ENCODE results near the gene C1QL1.

C1QL1 gene

DNA sequence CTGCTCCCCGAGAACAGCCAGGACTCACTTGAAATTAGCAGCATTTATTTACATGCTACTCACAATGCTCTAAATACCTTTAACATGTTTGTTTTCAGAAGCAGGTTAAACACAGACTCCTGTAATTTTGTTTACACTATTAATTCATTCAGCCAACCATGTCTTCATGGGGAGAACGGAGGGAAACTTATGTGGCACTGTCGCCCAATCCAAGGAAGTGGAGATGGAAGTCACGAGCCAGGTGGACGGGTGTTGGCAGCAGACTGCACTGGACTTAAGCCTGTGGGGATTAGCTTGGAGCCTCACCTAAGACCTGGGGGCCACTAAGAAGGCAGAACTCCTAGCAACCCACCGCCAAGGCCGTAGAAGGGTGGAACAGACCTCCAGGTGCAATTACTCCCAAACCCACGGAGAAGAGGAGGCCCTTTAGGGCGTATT lies 44.0 kb downstream of the C1QL1 start:
- no peak overlapping the region for H3K4me3 ChIP-seq (ENCODE audit: low read length)
- H2BK15ac ChIP-seq (replicated peaks; ENCODE audit: low read depth): no peak overlapping the region
- DNase-seq: no peak
- no peak overlapping the region for H2BK120ac ChIP-seq (ENCODE audit: low read depth, low read length)
- H3K56ac ChIP-seq (ENCODE audit: low read length): no peak overlapping the region
- no peaks in the 10 kb centered on the region for H3K79me2 ChIP-seq (ENCODE audit: control insufficient read depth, insufficient read depth, low read length)
- H3K27me3 ChIP-seq (ENCODE audit: insufficient read depth, low read length, poor library complexity): no peaks in the 10 kb centered on the region
- no peak overlapping the region for H3K4me2 ChIP-seq (ENCODE audit: low read length)
- no peak overlapping the region for H3K4ac ChIP-seq (ENCODE audit: low read depth, low read length)
- peaks cover 22% of the 10 kb centered on the region for H3K36me3 ChIP-seq (ENCODE audit: control insufficient read depth, insufficient read depth, low read length)
- no peak overlapping the region for H3K23ac ChIP-seq (ENCODE audit: low read length)
- no peak overlapping the region for H3K18ac ChIP-seq (ENCODE audit: low read length)
- no peaks in the 10 kb centered on the region for H3K4me1 ChIP-seq (ENCODE audit: control insufficient read depth, low read depth, low read length)
- H4K8ac ChIP-seq (ENCODE audit: low read depth, low read length): no peak overlapping the region
- no peak overlapping the region for H2BK5ac ChIP-seq (ENCODE audit: low read length)
- no CpG with 5 or more reads among the region's 9 CpGs for WGBS (ENCODE audit: extremely low coverage, insufficient coverage, low lambda C conversion rate)
- no peaks in the 10 kb centered on the region for H3K79me1 ChIP-seq (ENCODE audit: low read length)
- no peak overlapping the region for H2AK5ac ChIP-seq (ENCODE audit: low read length)
- no peak overlapping the region for H4K5ac ChIP-seq (ENCODE audit: low read length)
- no peak overlapping the region for H3K27ac ChIP-seq (ENCODE audit: low read depth, low read length)
- H3K9ac ChIP-seq (ENCODE audit: low read length): no peak overlapping the region

DNA sequence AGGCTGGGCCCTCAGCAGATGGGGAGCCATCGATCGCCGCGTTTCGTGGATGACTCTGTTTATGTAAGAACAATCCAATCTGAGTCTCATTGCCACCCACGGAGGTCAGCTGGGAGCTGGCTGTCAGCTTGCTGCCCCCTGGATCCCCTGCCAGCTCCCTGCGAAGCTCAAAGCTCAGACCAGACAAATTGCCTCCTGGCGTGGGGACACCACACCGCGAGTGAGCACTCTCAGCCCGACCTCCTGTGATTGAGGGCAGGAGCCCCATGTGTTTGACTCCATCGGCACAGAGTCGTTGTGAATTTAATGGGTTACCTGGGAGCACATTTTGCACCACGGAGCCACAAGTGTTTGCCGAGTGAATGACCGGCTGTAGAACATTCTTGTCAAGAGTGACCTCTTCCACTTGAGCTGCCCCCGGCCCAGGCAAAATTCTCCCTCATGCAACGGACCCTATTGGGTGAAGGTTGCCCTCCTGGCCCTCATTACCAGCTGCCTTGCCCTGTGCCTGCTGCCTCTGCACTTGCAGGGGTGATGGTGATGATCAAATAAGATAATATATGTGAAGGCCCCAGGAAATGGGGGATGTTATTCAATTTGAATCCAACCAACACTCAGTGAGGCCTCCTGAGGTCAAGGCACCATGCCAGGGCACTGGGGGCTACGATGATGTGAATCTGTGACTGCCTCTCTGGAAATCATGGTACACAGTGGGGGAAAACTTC lies 45.2 kb downstream of the C1QL1 start:
- Histone ChIP-seq H3K9ac (ENCODE audit: low read length) (no peak overlapping the region), H3K4me1 (ENCODE audit: control insufficient read depth, low read depth, low read length) (no peaks in the 10 kb centered on the region), H3K23ac (ENCODE audit: low read length) (no peak overlapping the region), H3K79me2 (ENCODE audit: control insufficient read depth, insufficient read depth, low read length) (no peaks in the 10 kb centered on the region), H2BK5ac (ENCODE audit: low read length) (no peak overlapping the region), H4K8ac (ENCODE audit: low read depth, low read length) (no peak overlapping the region), H3K27ac (ENCODE audit: low read depth, low read length) (no peak overlapping the region), H3K56ac (ENCODE audit: low read length) (no peak overlapping the region), H3K79me1 (ENCODE audit: low read length) (no peaks in the 10 kb centered on the region), H2AK5ac (ENCODE audit: low read length) (no peak overlapping the region), H3K18ac (ENCODE audit: low read length) (no peak overlapping the region), H3K36me3 (ENCODE audit: control insufficient read depth, insufficient read depth, low read length) (peaks cover 16% of the 10 kb centered on the region), H3K4me3 (ENCODE audit: low read length) (no peak overlapping the region), H2BK120ac (ENCODE audit: low read depth, low read length) (no peak overlapping the region), H3K4me2 (ENCODE audit: low read length) (no peak overlapping the region), H4K5ac (ENCODE audit: low read length) (no peak overlapping the region), H2BK15ac (replicated peaks; ENCODE audit: low read depth) (no peak overlapping the region), H3K4ac (ENCODE audit: low read depth, low read length) (no peak overlapping the region), H3K27me3 (ENCODE audit: insufficient read depth, low read length, poor library complexity) (no peaks in the 10 kb centered on the region)
- DNase-seq: no peak
- no CpG with 5 or more reads among the region's 19 CpGs for WGBS (ENCODE audit: extremely low coverage, insufficient coverage, low lambda C conversion rate)

DNA sequence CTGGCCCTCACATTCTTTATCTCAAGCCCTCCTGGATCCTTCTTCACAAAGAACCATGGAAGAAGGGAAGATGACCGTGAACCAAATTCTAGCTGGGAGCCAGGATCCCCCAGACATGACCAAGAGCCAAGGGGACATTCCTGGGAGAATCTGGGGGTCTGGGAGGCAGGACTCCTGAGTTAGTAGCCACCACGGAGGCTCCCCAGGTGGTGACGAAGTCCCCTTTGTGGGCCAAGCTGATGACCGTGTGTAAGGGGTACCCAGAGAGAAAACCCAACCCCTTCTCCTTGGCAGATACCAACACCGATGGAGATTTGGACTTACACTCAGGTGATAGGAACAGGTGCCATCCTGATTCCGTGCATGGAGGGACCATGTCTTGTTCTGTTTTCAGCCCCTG lies 46.0 kb downstream of the C1QL1 start:
- H3K4ac ChIP-seq (ENCODE audit: low read depth, low read length): no peak overlapping the region
- no peaks in the 10 kb centered on the region for H3K79me2 ChIP-seq (ENCODE audit: control insufficient read depth, insufficient read depth, low read length)
- no peak overlapping the region for H3K23ac ChIP-seq (ENCODE audit: low read length)
- no peak overlapping the region for H3K27ac ChIP-seq (ENCODE audit: low read depth, low read length)
- no peaks in the 10 kb centered on the region for H3K27me3 ChIP-seq (ENCODE audit: insufficient read depth, low read length, poor library complexity)
- H3K4me1 ChIP-seq (ENCODE audit: control insufficient read depth, low read depth, low read length): no peaks in the 10 kb centered on the region
- no peak overlapping the region for H2BK5ac ChIP-seq (ENCODE audit: low read length)
- H3K4me3 ChIP-seq (ENCODE audit: low read length): no peak overlapping the region
- no peaks in the 10 kb centered on the region for H3K79me1 ChIP-seq (ENCODE audit: low read length)
- DNase-seq: no peak
- peaks cover 10% of the 10 kb centered on the region for H3K36me3 ChIP-seq (ENCODE audit: control insufficient read depth, insufficient read depth, low read length)
- no peak overlapping the region for H3K9ac ChIP-seq (ENCODE audit: low read length)
- no peak overlapping the region for H2BK15ac ChIP-seq (replicated peaks; ENCODE audit: low read depth)
- H3K4me2 ChIP-seq (ENCODE audit: low read length): no peak overlapping the region
- H4K8ac ChIP-seq (ENCODE audit: low read depth, low read length): no peak overlapping the region
- WGBS (ENCODE audit: extremely low coverage, insufficient coverage, low lambda C conversion rate): no CpG with 5 or more reads among the region's 6 CpGs
- no peak overlapping the region for H2AK5ac ChIP-seq (ENCODE audit: low read length)
- no peak overlapping the region for H3K18ac ChIP-seq (ENCODE audit: low read length)
- H2BK120ac ChIP-seq (ENCODE audit: low read depth, low read length): no peak overlapping the region
- H3K56ac ChIP-seq (ENCODE audit: low read length): no peak overlapping the region
- no peak overlapping the region for H4K5ac ChIP-seq (ENCODE audit: low read length)

DNA sequence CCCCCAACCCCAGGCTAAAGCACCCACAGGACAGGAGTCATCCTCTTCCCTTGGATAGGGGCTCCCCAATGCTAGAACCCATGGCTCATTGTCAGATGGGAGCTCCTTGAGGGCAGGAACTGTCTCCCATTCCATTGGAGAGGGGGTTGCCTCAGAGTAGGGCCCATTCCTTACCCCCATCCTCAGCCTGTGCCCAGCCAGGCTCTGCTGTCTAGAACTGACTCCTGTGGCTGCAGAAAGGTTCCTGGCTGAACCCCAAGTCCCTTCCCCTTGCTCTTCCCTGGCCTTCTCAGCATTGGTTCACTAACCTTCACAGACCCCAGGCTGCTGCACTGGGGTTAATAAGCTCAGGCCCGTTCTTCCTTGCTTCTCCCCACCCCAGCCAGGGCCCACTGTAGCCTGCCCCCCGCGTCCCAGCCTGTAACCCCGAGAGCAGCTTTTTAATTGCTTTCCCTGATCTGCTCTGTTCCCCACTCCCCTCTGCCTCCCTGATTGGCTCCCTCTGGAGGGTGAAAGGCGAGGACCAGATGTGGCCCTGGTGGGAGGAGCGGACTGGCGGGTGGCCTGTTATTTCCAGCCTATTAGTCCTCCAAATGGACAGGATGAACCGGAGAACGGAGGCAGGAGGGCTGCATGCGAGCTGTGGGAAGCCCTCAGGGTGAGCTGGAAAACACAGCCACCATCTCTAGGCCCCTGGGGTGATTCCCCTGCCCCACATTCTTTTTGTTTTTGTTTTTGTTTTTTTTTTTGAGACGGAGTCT lies 46.8 kb downstream of the C1QL1 start:
- Histone ChIP-seq H3K4me1 (ENCODE audit: control insufficient read depth, low read depth, low read length) (no peaks in the 10 kb centered on the region), H3K79me1 (ENCODE audit: low read length) (no peaks in the 10 kb centered on the region), H4K8ac (ENCODE audit: low read depth, low read length) (no peak overlapping the region), H3K9ac (ENCODE audit: low read length) (no peak overlapping the region), H3K4me3 (ENCODE audit: low read length) (no peak overlapping the region), H2BK5ac (ENCODE audit: low read length) (no peak overlapping the region), H3K36me3 (ENCODE audit: control insufficient read depth, insufficient read depth, low read length) (peaks cover 6% of the 10 kb centered on the region), H3K79me2 (ENCODE audit: control insufficient read depth, insufficient read depth, low read length) (no peaks in the 10 kb centered on the region), H3K23ac (ENCODE audit: low read length) (no peak overlapping the region), H3K56ac (ENCODE audit: low read length) (no peak overlapping the region), H2AK5ac (ENCODE audit: low read length) (no peak overlapping the region), H3K4ac (ENCODE audit: low read depth, low read length) (no peak overlapping the region), H4K5ac (ENCODE audit: low read length) (no peak overlapping the region), H3K27me3 (ENCODE audit: insufficient read depth, low read length, poor library complexity) (no peaks in the 10 kb centered on the region), H2BK120ac (ENCODE audit: low read depth, low read length) (no peak overlapping the region), H3K18ac (ENCODE audit: low read length) (no peak overlapping the region), H3K27ac (ENCODE audit: low read depth, low read length) (no peak overlapping the region), H2BK15ac (replicated peaks; ENCODE audit: low read depth) (no peak overlapping the region), H3K4me2 (ENCODE audit: low read length) (no peak overlapping the region)
- peak; percentile 58 for DNase-seq
- WGBS (ENCODE audit: extremely low coverage, insufficient coverage, low lambda C conversion rate): no CpG with 5 or more reads among the region's 11 CpGs

DNA sequence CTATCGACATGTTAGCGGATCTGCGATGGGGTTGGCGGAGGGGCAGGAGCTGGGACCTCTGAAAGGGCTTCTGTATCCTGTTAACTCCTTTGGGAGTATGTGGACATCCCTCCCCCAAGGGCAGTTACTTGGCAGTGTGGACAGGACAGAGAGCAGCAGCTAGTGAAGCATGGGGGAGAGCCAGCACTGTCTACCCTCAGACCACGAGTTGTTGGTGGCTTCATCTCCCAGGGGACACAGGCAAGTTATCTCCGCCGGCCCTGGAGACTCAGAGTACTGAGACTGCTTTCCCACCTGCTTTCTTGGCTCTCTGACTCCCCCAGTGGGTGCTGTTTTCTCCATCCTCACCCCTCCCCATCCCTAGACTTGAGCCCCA lies 47.5 kb downstream of the C1QL1 start:
- no CpG with 5 or more reads among the region's 7 CpGs for WGBS (ENCODE audit: extremely low coverage, insufficient coverage, low lambda C conversion rate)
- no peak overlapping the region for H2BK5ac ChIP-seq (ENCODE audit: low read length)
- H4K8ac ChIP-seq (ENCODE audit: low read depth, low read length): no peak overlapping the region
- no peak overlapping the region for H2BK120ac ChIP-seq (ENCODE audit: low read depth, low read length)
- no peak overlapping the region for H3K4me2 ChIP-seq (ENCODE audit: low read length)
- no peak for DNase-seq
- no peak overlapping the region for H3K4ac ChIP-seq (ENCODE audit: low read depth, low read length)
- no peak overlapping the region for H3K18ac ChIP-seq (ENCODE audit: low read length)
- H4K5ac ChIP-seq (ENCODE audit: low read length): no peak overlapping the region
- H2AK5ac ChIP-seq (ENCODE audit: low read length): no peak overlapping the region
- H3K79me2 ChIP-seq (ENCODE audit: control insufficient read depth, insufficient read depth, low read length): no peaks in the 10 kb centered on the region
- no peak overlapping the region for H3K56ac ChIP-seq (ENCODE audit: low read length)
- H3K23ac ChIP-seq (ENCODE audit: low read length): no peak overlapping the region
- H2BK15ac ChIP-seq (replicated peaks; ENCODE audit: low read depth): no peak overlapping the region
- no peak overlapping the region for H3K27ac ChIP-seq (ENCODE audit: low read depth, low read length)
- no peaks in the 10 kb centered on the region for H3K36me3 ChIP-seq (ENCODE audit: control insufficient read depth, insufficient read depth, low read length)
- H3K4me3 ChIP-seq (ENCODE audit: low read length): no peak overlapping the region
- no peaks in the 10 kb centered on the region for H3K27me3 ChIP-seq (ENCODE audit: insufficient read depth, low read length, poor library complexity)
- H3K9ac ChIP-seq (ENCODE audit: low read length): no peak overlapping the region
- no peaks in the 10 kb centered on the region for H3K79me1 ChIP-seq (ENCODE audit: low read length)
- no peaks in the 10 kb centered on the region for H3K4me1 ChIP-seq (ENCODE audit: control insufficient read depth, low read depth, low read length)

Data from mesendoderm (in vitro differentiated cells).